ENCODE measurements around the gene PPIL6.

- TF ChIP-seq SIN3A (IDR thresholded peaks at IDR 0.05; ENCODE audit: borderline replicate concordance, insufficient read depth, low read length) (no peak), TAF1 (IDR thresholded peaks at IDR 0.05; ENCODE audit: borderline replicate concordance, insufficient read depth, low read length) (no peak), POLR2AphosphoS5 (IDR thresholded peaks at IDR 0.05; ENCODE audit: low read depth, low read length) (no peak), REST (IDR thresholded peaks at IDR 0.05; ENCODE audit: insufficient read depth in 1 of 2, low read depth in 2 of 2, low read length in 2 of 2) (no peak), FOXP2 (optimal IDR thresholded peaks at IDR 0.05; ENCODE audit: borderline replicate concordance, extremely low read depth, extremely low read length, insufficient read depth) (no peak)
Measured at GRCh38 chr6:109466212-109466923, 25.9 kb upstream of the PPIL6 start.
